GM19099 (cell line): Measurements from ENCODE around the gene XRCC1.

Experiments
- POLR2A ChIP-seq: IDR thresholded peaks from 3 replicates; pipeline ENCODE4 v1.6.1; 2011; ENCODE audit warnings: low read depth; ENCODE audit not compliant: insufficient read length; ENCODE audit errors: extremely low read depth

The XRCC1 gene, protein sequence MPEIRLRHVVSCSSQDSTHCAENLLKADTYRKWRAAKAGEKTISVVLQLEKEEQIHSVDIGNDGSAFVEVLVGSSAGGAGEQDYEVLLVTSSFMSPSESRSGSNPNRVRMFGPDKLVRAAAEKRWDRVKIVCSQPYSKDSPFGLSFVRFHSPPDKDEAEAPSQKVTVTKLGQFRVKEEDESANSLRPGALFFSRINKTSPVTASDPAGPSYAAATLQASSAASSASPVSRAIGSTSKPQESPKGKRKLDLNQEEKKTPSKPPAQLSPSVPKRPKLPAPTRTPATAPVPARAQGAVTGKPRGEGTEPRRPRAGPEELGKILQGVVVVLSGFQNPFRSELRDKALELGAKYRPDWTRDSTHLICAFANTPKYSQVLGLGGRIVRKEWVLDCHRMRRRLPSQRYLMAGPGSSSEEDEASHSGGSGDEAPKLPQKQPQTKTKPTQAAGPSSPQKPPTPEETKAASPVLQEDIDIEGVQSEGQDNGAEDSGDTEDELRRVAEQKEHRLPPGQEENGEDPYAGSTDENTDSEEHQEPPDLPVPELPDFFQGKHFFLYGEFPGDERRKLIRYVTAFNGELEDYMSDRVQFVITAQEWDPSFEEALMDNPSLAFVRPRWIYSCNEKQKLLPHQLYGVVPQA

DNA sequence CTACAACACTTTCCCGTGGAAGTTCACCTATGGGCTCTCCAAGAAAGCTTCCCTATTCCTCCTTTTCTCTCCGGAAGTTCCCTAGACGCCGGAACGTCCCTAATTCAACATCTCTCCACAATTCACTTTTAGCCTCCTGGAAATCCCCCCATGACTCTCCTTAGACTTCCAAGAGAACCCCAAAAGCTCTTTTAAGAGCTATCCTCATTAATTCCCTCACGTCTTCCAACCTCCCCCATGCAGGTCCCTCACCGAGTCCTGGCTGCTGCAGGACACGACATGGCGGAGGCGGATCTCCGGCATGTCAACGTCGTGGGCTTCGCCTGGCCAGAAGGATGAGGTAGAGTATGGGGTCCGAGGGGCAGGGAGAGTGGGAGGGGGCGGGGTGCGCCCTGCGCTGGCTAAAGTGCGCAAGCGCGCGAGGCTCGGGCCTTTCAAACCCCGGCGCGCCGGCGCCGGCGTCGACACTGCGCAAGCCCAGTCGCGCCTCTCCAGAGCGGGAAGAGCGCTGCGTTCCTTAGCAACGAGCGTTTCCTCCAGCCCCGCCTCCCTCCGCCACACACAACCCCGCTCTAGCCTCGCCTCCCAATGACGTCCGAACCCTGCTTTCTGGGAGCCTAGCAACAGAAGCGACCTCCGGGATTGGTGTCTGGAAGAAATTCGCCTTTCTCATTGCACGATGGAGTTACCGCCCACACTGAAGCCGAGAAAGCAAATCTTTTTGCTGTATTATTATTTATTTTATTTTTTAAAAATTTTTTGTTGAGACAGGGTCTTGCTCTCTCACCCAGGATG lies at the start of gene XRCC1, which contains the start of gene PINLYP:
Gene XRCC1, minus strand, starts transcription at position 372 of the 795 bp plus-strand sequence. Its CDS starts 69 bp downstream, at position 303.
Gene PINLYP, plus strand, starts transcription at position 646 of the 795 bp plus-strand sequence. CDS start 1,391 bp downstream, outside the sequence.
- TF ChIP-seq POLR2A: peak; percentile 66

DNA sequence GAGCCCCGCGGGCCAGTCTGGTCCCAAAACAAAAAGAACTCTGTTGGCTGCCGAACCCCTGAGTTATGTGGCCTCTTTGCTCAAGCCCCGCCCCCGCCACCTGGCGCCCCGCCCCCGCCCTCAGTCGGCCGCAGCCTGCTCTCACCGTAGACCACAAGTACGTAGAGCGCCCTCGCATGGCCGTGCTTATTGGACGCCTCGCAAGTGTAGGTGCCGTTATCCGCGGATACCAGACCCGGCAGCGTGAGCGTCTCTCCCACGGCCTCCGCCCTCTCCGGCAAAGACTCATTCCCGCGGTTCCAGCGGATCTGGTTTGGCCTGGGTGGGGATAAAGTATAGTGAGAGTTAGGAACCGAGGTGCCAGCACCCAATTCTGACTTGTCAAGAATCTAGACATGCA lies 49.6 kb upstream of the XRCC1 start:
- no peak for TF ChIP-seq POLR2A

DNA sequence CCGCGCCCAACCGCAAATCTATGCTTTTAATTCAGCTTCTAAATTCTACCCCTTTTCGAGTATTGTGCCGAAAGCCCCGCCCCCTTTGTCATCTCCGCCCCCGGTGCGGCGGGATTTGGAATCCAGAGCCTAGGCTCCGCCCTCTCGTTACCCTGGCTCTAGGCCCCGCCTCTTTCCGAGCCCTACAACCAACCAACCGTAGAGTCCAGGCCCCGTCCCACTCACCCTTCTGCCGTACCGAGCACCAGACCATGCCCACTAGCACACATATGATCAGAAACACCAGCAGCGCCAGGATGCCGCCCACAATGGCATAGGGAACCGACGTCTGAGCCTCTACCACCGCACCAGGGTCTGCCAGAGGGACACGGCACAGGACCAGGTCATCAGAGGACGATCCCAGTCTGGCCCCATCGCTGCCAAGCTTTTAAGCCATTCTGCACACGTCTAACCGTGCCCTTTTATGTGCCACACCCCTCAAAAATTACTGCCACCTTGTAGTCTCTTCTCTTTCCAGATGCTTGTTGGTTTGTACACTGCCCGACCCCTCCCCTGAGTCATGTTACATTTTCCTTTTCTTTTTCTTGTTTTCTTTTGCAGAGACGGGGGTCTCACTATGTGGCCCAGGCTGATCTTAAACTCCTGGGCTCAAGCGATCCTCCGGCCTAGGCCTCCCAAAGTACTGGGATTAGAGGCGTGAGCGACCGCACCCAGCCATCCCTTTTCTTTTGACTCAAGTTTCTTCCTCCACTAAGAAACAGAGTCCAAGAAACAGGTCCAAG lies 48.8 kb upstream of the XRCC1 start:
- no peak for TF ChIP-seq POLR2A

DNA sequence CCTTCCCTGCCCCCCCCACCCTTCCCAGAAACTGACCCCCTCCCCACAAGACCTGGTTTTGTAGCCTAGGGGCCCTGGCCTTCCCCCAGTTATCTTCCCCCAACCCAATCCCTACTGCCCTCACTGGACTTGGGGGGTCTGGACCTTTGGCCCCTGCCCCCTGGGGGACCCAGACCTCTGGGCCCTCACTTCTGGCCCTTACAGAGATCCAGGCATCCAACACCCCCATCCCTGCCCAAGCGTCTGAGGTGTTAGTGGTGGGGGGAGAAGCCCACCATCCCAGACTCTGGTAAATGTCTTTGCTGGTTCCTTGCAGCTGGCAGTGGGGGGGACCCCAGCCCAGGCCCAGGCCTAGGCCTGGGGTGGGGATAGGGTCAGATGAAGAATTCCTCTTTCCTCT lies 47.6 kb upstream of the XRCC1 start:
- no peak for TF ChIP-seq POLR2A

DNA sequence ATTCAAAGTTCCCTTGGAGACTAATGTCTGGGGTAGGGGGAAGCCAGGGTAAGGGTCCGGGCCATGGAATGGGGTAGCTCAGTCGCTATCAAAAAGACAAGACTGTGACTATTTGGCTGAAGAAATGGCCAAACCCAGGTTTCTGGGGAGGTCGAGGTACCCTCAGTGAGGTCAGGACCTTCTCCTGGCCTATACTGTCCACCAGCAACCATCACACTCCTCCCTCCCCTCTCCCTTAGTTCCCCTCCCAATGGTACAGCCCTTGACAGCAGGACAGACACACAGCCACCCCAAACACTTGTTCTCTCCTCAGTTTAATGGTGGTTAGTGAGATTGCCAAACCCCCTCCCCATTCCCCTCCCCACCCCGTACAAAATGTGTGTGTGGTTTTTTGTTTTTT lies 46.7 kb upstream of the XRCC1 start:
- TF ChIP-seq POLR2A: no peak

DNA sequence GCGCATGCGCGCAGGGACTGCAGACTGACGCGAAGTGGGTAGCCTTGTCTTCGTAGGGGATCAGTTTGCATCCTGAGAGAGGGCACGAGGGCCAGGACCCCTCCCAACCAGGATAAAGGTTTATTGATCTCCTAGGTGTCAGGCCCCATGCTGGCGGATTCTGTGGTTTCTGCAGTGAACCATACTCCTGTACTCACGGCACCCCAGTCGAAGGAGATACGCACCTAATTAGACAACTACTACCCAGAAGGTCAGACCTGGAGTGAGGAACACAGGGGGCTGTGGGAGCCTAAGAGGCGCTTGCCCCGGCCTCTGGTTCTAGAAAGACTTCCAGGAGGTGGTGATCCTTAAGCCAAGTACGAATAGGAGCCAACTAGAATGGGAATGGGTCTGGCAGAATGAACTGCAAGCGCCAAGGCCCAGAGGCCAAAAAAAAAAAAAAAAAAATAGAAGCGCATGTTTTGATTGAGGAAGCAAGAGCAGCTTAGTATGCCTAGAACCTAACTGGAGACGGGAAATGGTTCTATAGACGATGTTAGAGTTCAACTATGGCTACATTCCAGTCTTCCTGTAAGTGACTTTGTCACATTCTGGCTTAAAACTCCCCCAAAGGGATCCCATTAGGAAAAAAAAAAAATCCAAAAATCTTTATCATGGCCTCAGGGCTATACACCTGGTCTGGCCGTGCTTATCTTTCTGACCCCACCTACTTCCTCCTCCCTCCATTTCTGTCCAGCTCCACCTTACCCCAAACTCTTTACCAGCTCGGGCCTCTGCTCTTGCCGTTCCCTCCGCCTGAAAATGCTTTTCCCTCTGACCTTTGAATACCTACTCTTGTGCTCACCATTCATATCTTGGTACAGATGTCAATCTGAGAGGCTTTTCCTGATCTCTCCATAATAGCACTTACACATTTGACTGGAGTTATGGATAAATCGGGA lies 45.0 kb upstream of the XRCC1 start:
- TF ChIP-seq POLR2A: no peak

DNA sequence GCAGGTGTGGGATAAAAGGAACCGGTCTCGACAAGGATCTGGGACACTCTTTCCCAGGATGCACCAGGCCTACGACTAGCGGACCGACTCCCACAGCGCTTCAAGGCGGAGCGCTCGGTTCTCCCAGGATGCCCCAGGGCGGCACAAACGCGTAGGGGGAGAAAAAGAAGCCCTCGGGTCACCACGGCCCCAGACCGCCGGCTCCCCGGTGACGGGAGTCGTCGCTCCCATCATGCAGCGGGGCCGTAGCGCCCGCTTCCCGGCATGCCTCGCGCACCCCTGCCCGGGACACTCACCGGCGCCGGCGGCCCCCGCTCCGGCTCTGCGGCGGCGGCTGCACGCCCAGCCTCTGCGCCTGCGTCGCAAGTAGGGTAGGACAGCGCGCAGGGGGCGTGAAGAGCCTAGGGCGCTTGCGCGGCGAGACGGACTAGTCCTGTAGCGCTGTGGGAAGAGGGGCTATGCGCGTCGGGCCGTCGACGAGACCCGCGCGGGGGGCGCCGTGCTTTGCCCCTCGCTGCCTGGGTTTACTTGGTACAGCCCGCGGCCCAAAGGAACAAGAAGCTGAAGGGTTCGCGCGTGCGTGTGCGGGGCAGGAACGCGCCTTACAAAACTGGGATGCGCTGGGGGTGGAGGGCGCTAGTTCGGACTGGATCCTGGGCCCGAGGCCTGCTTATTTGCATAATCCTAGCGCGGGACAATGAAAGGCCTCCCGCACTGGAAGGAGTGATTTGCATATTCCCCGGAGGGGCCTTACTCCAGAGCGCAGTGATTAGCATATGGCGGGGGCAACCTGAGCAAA lies 44.1 kb upstream of the XRCC1 start, which contains the start of gene ZNF428:
Gene ZNF428, minus strand, starts transcription at position 368 of the 799 bp plus-strand sequence. CDS start 5,325 bp downstream, outside the sequence.
- peak; percentile 88 for TF ChIP-seq POLR2A

DNA sequence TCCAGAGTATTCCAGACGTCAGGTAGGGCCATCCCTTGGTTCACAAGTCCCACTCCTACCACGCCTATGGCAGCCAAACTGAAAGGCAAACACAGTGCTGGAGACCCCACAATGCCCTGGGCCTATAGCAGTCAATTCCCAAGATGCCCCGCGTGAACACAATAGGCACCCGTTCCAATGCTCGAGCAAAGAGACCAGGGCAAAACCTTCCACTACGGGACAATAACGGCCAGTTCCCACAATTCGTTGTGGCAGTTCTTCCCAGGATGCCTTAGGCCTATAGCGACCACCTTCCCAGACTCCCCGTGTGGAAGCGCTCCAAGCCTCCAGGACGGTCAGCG lies 43.6 kb upstream of the XRCC1 start:
- TF ChIP-seq POLR2A: no peak

DNA sequence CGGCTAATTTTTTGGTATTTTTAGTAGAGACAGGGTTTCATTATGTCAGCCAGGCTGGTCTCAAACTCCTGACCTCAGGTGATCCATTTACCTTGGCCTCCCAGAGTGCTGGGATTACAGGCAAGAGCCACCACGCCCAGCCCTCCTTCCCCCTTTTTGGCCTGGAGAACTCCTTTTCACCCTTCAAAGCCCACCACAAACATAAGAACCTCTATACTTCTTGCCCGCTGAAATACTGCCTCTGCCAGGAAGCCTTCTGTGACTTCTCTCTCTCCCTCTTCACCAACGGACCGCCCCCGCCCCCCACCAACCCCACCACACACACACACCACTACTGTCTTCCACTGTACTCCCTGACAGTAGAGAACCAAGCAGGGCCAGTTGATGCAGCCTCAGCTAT lies 41.6 kb upstream of the XRCC1 start:
- TF ChIP-seq POLR2A: no peak

DNA sequence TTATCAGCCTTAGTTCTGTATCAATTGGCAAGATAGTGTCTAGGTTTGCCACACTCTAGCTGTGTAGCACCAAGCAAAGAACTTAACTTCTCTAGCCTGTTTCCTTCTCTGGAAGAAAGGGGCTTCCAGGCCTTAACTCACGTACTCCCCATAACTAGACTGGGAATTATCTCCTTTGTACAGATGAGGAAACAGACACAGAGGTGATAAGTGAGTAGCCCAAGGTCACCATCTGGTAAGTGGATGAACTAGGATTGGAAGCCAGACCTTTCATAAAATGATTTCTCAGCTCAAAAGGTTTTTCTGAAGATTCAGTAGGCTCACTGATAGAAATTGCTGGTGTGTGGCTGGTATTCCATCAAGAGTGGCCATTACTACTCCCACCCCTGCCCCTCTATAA lies 41.0 kb upstream of the XRCC1 start:
- TF ChIP-seq POLR2A: no peak

DNA sequence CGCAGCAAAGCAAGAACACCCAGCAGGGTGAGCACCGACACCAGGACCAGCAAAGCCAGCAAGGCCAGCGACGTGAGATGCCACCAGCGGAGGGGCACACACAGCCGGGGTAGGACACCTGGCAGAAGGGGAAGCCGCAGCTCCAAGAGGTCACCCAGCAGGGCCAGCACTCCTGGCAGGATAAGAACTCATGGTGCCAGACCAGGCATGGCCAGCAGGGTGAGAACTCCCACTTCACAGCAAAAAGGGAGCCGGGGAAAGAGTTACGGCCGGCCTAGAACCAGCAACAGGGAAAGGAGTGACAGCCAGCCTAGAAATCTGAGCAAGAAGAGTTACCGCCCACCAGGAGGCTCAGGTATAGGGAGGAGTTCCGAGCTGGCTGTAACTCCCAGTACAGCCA lies 37.0 kb upstream of the XRCC1 start:
- no peak for TF ChIP-seq POLR2A

DNA sequence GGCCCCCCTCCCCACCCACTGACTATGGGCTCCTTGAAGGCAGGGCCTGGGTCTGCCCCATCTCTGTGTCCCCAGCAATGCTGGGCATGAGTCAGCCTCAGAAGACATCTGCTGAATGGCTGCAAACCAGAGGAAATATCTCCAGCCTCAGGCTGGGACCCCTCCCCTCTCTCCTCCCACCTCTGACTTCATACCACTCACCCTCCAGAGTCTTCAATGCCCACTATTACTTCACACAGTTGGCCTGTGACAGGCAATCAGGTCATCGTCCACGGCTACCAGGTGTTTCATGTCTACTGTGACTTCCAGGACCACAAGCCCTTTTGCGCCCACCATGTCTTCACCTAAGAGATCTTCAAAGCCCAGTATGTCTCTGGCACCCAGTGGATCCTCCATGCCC lies 36.5 kb upstream of the XRCC1 start, which contains the start of gene SRRM5:
Gene SRRM5, plus strand, starts transcription at position 301 of the 400 bp plus-strand sequence. Its CDS starts 34 bp downstream, at position 335.
- TF ChIP-seq POLR2A: no peak

DNA sequence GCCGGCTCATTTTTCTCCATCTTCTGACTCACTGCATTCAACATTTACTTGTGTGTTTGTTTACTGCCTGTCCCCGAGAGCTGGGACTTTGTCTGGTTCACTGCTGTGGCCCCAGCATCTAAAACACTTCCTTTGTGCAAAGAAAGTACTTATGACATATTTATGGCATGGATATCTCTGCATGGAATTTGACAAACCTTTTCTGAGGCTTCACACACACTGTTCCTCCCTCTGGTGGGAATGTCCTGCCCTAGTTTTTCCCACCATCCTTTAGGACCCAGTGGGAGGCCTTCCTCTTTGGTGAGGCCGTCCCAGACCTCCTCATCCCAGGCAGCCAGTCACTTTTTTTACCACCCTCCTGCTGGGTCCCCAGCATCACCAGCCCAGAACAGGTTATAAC lies 35.2 kb upstream of the XRCC1 start:
- no peak for TF ChIP-seq POLR2A
